Astrocyte (in vitro differentiated cells and primary cell): ENCODE measurements around the gene DOCK3. TPM values are rescaled to one million over a fixed set of nuclear protein-coding genes. Genes with fewer than 3 reads are reported as not detected.
A peak's percentile ranks its signal among the peaks of the same experiment; 100 is the strongest.
"Not testable (repeated sequence)": the region's sequence is repeated elsewhere in the genome, so short reads cannot be mapped to it uniquely, and the experiment has no call there.

ENCODE experiments used
- DNase-seq: peaks from one replicate; pipeline ENCODE4 v3.0.0-alpha.2; 2010; ENCODE audit warnings: low read depth
- FAIRE-seq: peaks from 2 replicates; lab custom pipeline; 2011; peaks lifted over from hg19 to GRCh38; lab: Jason Lieb, UNC
- H2AFZ ChIP-seq: 2 replicates; pipeline ENCODE4 v1.6.0; 2012; ENCODE audit warnings: low read depth, low read length, inconsistent platforms
- H3K27ac ChIP-seq: 2 replicates; pipeline ENCODE4 v1.5.1; 2011; ENCODE audit warnings: low read depth, low read length, inconsistent platforms
- H3K27me3 ChIP-seq: 2 replicates; pipeline ENCODE4 v1.6.0; 2011; ENCODE audit warnings: low read length, inconsistent platforms; ENCODE audit not compliant: insufficient read depth
- H3K36me3 ChIP-seq: 2 replicates; pipeline ENCODE4 v1.5.1; 2011; ENCODE audit warnings: low read length, inconsistent platforms; ENCODE audit not compliant: insufficient read depth
- H3K4me1 ChIP-seq: 2 replicates; pipeline ENCODE4 v1.5.1; 2011; ENCODE audit warnings: low read length, inconsistent platforms; ENCODE audit not compliant: insufficient read depth
- H3K4me2 ChIP-seq: 2 replicates; pipeline ENCODE4 v1.6.0; 2012; ENCODE audit warnings: low read length, inconsistent platforms
- H3K4me3 ChIP-seq: 2 replicates; pipeline ENCODE4 v1.5.1; 2011; ENCODE audit warnings: low read depth, mild to moderate bottlenecking, low read length, inconsistent platforms; ENCODE audit not compliant: insufficient read depth
- H3K79me2 ChIP-seq: 2 replicates; pipeline ENCODE4 v1.6.0; 2012; ENCODE audit warnings: mild to moderate bottlenecking, low read length, inconsistent platforms; ENCODE audit not compliant: insufficient read depth
- H3K9ac ChIP-seq: 2 replicates; pipeline ENCODE4 v1.6.0; 2012; ENCODE audit warnings: mild to moderate bottlenecking, low read length, inconsistent platforms
- H3K9me3 ChIP-seq: 2 replicates; pipeline ENCODE4 v1.5.1; 2012; ENCODE audit warnings: low read depth, mild to moderate bottlenecking, low read length, inconsistent platforms; ENCODE audit not compliant: insufficient read depth
- H4K20me1 ChIP-seq: 2 replicates; pipeline ENCODE4 v1.6.0; 2012; ENCODE audit warnings: low read length, inconsistent platforms; ENCODE audit not compliant: insufficient read depth
- H3K27ac Mint-ChIP-seq: one replicate; pipeline ENCODE4 v1.8.0; 2021; ENCODE audit warnings: mild to moderate bottlenecking, mixed read lengths; ENCODE audit not compliant: unreplicated experiment
- H3K27me3 Mint-ChIP-seq: one replicate; pipeline ENCODE4 v1.8.0; 2021; ENCODE audit warnings: low read depth, mixed read lengths; ENCODE audit not compliant: unreplicated experiment
- H3K36me3 Mint-ChIP-seq: one replicate; pipeline ENCODE4 v1.8.0; 2021; ENCODE audit warnings: low read depth, mixed read lengths; ENCODE audit not compliant: unreplicated experiment
- H3K4me1 Mint-ChIP-seq: one replicate; pipeline ENCODE4 v1.8.0; 2021; ENCODE audit warnings: low read depth, mixed read lengths; ENCODE audit not compliant: unreplicated experiment
- H3K4me3 Mint-ChIP-seq: one replicate; pipeline ENCODE4 v1.8.0; 2021; ENCODE audit warnings: mild to moderate bottlenecking, moderate library complexity, mixed read lengths; ENCODE audit not compliant: unreplicated experiment
- H3K9me3 Mint-ChIP-seq: one replicate; pipeline ENCODE4 v1.8.0; 2021; ENCODE audit warnings: mild to moderate bottlenecking, mixed read lengths; ENCODE audit not compliant: unreplicated experiment
- EZH2 ChIP-seq: IDR thresholded peaks from 2 replicates; pipeline ENCODE4 v1.6.1; 2012; ENCODE audit warnings: mild to moderate bottlenecking, low read length, inconsistent platforms; ENCODE audit not compliant: insufficient read depth
- total RNA-seq: library from RNA; stranded (reverse); gene quantifications from 2 replicates; pipeline ENCODE4 v1.2.1, GENCODE V29; 2021
- TF ChIP-seq, protein P1 (sequence below): IDR thresholded peaks from 2 replicates; pipeline ENCODE4 v1.5.1; 2011; ENCODE audit warnings: low read depth, mild to moderate bottlenecking, inconsistent platforms, low read length, moderate library complexity; ENCODE audit not compliant: insufficient read depth

The DOCK3 gene
- total RNA-seq, 1 donor from 2014 or later, result 3.3 TPM

DNA sequence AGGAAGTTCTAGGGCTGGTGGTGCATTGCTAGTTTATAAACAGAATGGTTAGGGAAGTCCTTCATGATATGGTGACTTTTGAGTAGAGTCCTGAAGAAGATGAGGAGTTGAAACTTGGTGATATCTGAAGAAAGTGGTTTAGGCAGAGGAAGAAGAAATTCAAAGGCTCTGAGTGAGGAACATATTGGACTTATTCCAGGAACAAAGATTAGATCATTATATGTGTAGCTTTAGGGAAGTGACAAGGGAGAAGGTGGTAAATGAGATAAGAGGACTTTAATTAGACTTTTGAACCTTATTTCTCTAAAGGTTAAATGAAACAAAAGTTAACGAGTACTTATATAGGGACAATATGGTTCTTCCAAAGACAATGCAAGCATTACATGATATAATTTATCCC, 286.7 kb downstream of the DOCK3 start:
- H3K4me3 Mint-ChIP-seq, result no peak overlapping the region
- no peaks in the 10 kb centered on the region for H3K36me3 Mint-ChIP-seq
- no peak for TF ChIP-seq EZH2
- TF ChIP-seq, protein P1, sequence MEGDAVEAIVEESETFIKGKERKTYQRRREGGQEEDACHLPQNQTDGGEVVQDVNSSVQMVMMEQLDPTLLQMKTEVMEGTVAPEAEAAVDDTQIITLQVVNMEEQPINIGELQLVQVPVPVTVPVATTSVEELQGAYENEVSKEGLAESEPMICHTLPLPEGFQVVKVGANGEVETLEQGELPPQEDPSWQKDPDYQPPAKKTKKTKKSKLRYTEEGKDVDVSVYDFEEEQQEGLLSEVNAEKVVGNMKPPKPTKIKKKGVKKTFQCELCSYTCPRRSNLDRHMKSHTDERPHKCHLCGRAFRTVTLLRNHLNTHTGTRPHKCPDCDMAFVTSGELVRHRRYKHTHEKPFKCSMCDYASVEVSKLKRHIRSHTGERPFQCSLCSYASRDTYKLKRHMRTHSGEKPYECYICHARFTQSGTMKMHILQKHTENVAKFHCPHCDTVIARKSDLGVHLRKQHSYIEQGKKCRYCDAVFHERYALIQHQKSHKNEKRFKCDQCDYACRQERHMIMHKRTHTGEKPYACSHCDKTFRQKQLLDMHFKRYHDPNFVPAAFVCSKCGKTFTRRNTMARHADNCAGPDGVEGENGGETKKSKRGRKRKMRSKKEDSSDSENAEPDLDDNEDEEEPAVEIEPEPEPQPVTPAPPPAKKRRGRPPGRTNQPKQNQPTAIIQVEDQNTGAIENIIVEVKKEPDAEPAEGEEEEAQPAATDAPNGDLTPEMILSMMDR, result no peak
- Histone ChIP-seq H3K27me3 (no peaks in the 10 kb centered on the region), H2AFZ (no peak overlapping the region), H3K9ac (no peak overlapping the region), H3K79me2 (no peaks in the 10 kb centered on the region), H3K27ac (no peak overlapping the region), H3K4me1 (no peaks in the 10 kb centered on the region), H3K9me3 (no peaks in the 10 kb centered on the region), H3K36me3 (no peaks in the 10 kb centered on the region), H4K20me1 (no peaks in the 10 kb centered on the region), H3K4me2 (no peak overlapping the region), H3K4me3 (no peak overlapping the region)
- H3K4me1 Mint-ChIP-seq, result no peaks in the 10 kb centered on the region
- FAIRE-seq (peak; percentile 58), DNase-seq (no peak)
- H3K27me3 Mint-ChIP-seq, result no peaks in the 10 kb centered on the region
- H3K27ac Mint-ChIP-seq, result no peak overlapping the region
- no peaks in the 10 kb centered on the region for H3K9me3 Mint-ChIP-seq

DNA sequence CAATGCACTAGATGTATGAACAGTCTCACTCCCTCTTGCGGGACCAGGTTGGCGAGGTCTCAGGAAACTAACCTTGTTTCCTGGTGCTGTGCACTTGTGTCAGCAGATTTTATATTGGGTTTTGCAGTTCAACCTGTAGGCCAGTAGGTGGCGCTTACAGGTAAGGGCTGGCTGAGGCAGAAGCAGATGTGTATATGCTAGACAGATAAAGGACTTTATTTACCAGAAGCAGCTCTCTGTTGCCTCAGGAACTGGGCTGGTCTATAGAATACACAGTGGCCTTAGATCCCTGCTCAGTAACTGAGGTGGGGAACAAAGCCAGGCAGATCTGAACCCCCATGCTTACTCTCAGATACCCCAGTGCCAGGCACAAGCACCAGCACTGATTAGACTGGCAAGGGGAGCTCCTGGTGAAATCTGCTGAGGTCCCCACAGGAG, 296.8 kb downstream of the DOCK3 start:
- TF ChIP-seq EZH2, result no peak
- TF ChIP-seq, protein P1, result peak; percentile 86
- no peaks in the 10 kb centered on the region for H3K36me3 ChIP-seq
- H3K4me1 Mint-ChIP-seq, result no peaks in the 10 kb centered on the region
- H3K27me3 ChIP-seq, result no peaks in the 10 kb centered on the region
- H3K4me3 ChIP-seq, result no peak overlapping the region
- H3K79me2 ChIP-seq, result no peaks in the 10 kb centered on the region
- H3K27ac Mint-ChIP-seq, result no peak overlapping the region
- H3K4me2 ChIP-seq, result no peak overlapping the region
- H3K36me3 Mint-ChIP-seq, result no peaks in the 10 kb centered on the region
- H3K4me1 ChIP-seq, result no peaks in the 10 kb centered on the region
- no peaks in the 10 kb centered on the region for H3K9me3 ChIP-seq
- H2AFZ ChIP-seq, result no peak overlapping the region
- no peaks in the 10 kb centered on the region for H4K20me1 ChIP-seq
- FAIRE-seq (no peak), DNase-seq (peak; percentile 11)
- no peak overlapping the region for H3K4me3 Mint-ChIP-seq
- H3K9me3 Mint-ChIP-seq, result no peaks in the 10 kb centered on the region
- no peak overlapping the region for H3K27ac ChIP-seq
- no peak overlapping the region for H3K9ac ChIP-seq
- no peaks in the 10 kb centered on the region for H3K27me3 Mint-ChIP-seq

DNA sequence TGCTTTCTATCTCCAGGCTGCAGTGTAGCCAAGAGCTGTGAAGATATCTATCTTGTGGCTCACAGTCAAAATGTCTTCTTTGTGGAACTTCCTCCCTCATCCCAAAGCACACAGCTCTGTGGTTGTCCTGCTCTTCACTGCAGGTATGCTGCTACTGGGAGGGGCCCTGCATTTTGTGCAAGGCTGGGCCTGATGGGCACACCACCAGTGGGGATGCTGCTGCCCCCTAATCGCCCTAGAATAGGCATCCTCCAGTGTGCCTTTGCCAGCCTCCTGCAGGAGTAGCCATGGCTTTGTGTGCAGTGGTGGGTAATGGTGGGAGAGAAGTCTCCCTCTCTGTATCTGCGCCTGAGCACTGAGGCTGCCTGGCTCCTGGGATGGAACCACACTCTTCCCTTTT, 297.3 kb downstream of the DOCK3 start:
- Histone ChIP-seq H3K4me1 (no peaks in the 10 kb centered on the region), H3K4me2 (no peak overlapping the region), H2AFZ (no peak overlapping the region), H3K27ac (no peak overlapping the region), H3K27me3 (no peaks in the 10 kb centered on the region), H3K36me3 (no peaks in the 10 kb centered on the region), H4K20me1 (no peaks in the 10 kb centered on the region), H3K4me3 (no peak overlapping the region), H3K79me2 (no peaks in the 10 kb centered on the region), H3K9me3 (no peaks in the 10 kb centered on the region), H3K9ac (no peak overlapping the region)
- H3K36me3 Mint-ChIP-seq, result no peaks in the 10 kb centered on the region
- no peak overlapping the region for H3K4me3 Mint-ChIP-seq
- H3K27ac Mint-ChIP-seq, result no peak overlapping the region
- FAIRE-seq (no peak), DNase-seq (no peak)
- H3K9me3 Mint-ChIP-seq, result no peaks in the 10 kb centered on the region
- H3K27me3 Mint-ChIP-seq, result no peaks in the 10 kb centered on the region
- TF ChIP-seq, protein P1, result no peak
- H3K4me1 Mint-ChIP-seq, result no peaks in the 10 kb centered on the region

DNA sequence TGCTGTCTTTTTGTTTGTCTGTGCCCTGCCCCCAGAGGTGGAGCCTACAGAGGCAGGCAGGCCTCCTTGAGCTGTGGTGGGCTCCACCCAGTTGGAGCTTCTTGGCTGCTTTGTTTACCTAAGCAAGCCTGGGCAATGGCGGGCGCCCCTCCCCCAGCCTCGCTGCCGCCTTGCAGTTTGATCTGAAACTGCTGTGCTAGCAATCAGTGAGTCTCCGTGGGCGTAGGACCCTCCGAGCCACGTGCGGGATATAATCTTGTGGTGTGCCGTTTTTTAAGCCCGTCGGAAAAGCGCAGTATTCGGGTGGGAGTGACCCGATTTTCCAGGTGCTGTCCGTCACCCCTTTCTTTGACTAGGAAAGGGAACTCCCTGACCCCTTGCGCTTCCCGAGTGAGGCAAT, 303.9 kb downstream of the DOCK3 start:
- not testable (repeated sequence) for H4K20me1 ChIP-seq, H3K9ac ChIP-seq, H3K9me3 ChIP-seq, H3K4me3 Mint-ChIP-seq, H3K27ac Mint-ChIP-seq, H2AFZ ChIP-seq, H3K27me3 Mint-ChIP-seq, DNase-seq, H3K27me3 ChIP-seq, H3K4me3 ChIP-seq, H3K4me2 ChIP-seq, H3K36me3 Mint-ChIP-seq, FAIRE-seq, H3K4me1 ChIP-seq, H3K79me2 ChIP-seq, H3K4me1 Mint-ChIP-seq, H3K27ac ChIP-seq, H3K36me3 ChIP-seq, H3K9me3 Mint-ChIP-seq
